ENCODE data around the gene HMG20B.
"Not testable (repeated sequence)": the region's sequence is repeated elsewhere in the genome, so short reads cannot be mapped to it uniquely, and the experiment has no call there.

HMG20B gene

DNA sequence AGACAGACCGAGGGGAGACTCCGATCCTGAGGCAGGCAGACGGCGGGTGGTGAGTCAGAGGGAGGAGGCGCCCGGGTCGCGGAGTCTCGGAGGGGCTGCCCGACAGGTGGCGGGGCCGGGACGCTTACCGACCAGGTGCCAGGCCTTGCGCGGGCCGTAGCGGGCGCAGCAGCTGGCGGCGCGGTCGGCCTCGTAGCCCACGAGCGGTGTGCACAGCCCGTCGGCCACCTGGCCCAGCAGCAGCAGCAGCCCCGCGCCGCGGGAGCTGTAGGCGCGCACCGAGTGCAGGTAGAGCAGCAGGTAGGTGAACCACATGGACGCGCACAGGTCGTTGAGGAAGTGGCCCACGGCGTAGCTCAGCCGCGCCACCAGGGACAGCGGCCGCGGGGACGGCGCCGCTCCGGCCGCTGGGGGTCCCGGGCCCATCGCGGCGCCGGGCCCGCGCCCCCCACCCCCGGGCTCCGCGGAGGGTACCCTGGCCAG is 15.7 kb upstream of the HMG20B start:
- DNase-seq: peak; percentile 56

DNA sequence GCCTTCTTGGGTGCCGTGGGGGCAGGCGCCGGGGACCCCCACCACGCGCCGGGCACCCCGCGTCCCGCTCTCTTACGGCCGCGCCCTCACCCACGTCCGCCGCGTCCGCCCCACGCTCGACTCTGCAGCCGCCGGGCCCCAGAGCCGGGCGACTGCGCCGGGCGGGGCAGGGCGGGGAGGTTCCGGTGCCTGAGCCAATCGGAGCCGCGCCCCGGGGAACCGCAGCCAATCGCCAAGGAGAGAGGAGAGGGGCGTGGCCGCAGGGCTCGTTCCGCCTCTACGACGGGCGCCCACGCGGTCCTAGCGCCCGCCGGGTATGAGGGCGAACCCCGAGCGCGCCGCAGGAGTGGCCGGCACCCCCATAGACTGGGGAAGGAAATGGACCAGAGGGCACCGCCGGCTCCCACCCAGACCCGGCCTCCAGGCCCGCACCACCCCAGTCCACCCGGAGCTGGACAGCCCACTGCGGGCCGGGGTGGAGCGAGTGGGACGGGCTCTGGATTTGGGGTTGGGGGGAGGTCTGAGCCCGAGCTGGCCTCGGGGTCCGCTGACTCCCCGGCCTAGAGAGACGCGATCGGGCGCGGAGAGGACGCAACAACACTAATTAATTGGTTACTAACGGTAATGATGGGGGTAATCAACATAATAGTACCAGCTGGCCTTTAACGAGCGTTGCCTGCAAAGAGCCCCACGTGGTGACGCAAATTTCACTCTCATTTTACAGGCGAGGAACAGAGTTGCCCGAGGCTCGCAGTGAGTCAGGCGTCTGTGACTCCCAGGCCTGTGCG is 15.1 kb upstream of the HMG20B start, which contains the start of gene MFSD12:
Gene MFSD12, minus strand, starts transcription at position 126 of the 788 bp plus-strand sequence. CDS start 183 bp downstream, outside the sequence.
- DNase-seq: peak; percentile 95

DNA sequence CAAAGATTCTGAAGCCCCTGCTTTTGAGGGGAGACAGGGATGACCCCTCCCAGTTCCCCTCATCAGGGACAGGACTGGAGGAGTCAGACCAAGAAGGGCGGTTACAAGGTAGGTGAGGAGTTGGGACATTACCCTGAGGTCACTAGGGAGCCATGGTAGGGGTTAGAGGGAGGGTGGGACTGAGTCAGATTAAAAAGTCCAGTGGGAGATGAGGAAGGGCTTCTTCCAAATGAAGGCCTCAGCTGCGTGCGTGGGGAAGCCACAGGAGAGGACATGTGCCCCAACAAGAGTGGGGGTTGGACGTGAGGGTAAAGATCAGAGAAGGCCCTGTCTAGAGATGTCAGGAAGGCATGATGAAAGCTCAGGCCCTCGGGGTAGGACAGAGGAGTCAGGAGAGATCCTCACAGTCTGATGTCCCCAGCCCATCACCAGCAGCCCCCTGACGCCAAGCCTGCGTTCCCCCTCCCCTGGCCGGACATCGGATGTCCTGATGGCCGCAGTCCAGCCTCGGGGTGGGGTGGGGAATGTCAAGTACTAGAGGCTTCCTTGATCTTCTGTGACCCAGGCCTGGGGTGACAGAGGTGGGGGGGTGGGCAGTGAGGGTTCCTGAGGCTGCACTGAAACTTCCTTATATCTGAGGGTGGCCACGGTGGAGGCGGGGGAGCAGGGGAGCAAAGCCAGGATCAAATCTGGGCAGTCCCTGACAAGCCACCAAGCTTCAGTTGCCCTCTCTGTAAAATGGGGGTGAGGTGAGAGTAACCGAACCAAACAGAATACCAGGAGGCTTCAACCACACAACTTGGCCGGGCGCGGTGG is 8.8 kb upstream of the HMG20B start:
- no peak for DNase-seq

DNA sequence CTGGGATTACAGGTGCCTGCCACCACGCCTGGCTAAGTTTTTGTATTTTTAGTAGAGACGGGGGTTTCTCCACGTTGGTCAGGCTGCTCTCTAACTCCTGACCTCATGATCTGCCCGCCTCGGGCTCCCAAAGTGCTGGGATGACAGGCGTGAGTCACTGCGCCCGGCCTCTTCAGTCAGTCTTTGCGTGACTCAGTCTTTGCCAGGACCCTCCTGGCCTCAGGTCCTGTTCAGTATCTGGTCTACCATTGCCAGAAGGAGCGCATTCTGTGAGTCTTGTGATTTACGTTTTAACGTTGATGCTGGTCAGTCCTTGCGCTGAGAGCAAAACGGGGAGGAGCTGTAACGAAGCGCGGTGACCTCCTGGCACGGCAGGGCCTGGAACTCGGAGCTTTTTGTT is 7.6 kb upstream of the HMG20B start:
- DNase-seq: no peak

DNA sequence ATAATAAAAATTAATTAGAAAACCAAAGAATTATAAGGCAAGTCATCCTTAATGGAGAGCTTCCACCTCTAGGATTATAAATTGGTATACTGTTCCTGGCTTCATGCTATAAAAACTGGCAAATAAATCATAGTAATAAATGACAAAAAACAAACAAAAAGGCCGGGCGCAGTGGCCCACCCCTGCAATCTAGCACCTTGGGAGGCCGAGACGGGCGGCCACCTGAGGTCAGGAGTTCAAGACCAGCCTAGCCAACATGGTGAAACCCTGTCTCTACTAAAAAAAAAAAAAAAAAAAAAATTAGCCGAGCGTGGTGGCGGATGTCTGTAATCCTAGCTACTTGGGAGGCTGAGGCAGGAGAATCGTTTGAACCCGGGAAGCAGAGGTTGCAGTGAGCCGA is 2.7 kb upstream of the HMG20B start:
- not testable (repeated sequence) for DNase-seq

DNA sequence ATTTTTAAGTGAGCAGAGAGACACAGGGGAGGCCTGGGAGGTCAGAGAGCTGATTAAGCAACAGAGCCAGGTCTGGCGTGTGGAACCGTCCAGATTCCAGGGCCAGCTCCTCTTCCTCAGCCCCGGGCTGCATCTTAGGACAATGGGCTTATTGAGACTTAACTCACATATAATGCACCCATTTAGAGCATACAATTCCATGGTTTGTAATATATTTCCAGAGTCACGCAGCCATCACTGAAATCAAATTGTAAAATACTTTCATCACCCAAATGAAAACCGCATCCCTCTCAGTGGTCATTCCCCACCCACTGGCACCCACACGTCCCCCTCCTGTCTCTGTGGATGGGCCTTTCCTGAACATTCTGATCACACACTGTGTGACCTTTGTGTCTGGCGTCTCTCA is 2.1 kb upstream of the HMG20B start:
- no peak for DNase-seq

DNA sequence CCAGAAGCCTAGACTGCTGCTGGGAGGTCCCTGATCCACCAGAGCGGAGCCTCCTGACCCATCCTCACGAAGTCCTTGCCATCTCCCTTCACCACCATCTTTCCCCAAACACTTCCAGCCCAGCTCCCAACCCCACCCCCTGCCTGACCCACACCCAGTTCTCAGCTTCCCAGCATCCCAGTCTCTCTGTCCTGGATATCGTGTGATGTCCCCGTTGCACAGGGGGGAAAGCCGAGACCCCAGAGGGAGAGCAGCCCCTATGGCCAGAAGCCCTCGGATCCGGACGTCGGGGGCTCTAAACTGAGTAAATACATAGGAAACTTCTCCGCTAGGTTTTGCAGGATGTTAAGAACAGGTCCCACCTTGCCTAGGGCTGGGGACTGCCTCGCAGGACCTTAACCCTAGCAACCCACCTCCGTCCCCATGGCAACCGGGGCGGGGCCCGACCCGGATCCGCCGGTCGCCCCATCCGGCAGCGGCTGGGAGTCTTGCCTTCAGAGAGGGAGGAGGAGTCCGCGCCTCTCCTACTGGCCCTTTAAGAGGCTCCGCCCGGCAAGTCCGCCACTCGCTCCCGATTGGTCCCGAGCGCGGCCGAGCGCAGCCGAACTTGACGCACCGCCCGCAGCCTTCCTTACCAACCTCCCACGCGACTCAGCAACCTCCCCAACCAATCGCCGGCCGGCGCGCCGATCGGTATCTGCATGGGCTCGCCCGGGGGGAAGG is 451 bp upstream of the HMG20B start:
- peak; percentile 99 for DNase-seq

DNA sequence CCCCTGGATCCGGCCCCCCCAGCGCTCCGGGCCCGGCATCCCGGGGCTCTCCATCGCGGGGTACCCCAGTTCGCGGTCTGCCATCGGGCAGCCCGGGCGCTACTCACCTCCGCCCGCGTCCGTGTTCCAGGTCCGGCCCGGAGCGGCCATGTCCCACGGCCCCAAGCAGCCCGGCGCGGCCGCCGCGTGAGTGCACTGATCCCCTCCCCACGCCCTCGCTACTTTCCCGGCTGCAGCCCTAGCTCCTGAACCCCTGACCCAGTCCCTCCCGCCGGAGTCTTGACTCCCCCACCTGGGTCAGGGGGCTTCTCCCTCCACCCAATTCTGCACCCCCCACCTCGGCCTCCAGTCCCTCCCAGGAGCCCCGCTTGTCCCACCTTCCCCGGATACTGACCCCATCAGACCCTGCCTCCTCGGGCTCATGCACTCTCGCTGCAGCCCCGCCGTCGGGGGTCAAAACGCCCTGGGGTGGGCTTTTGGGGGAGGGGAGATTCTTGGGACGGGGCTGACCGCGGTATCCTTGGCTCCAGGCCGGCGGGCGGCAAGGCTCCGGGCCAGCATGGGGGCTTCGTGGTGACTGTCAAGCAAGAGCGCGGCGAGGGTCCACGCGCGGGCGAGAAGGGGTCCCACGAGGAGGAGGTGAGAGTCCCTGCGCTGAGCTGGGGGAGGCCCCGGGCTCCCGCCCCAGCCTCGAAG is 566 bp downstream of the HMG20B start:
- no peak for DNase-seq

DNA sequence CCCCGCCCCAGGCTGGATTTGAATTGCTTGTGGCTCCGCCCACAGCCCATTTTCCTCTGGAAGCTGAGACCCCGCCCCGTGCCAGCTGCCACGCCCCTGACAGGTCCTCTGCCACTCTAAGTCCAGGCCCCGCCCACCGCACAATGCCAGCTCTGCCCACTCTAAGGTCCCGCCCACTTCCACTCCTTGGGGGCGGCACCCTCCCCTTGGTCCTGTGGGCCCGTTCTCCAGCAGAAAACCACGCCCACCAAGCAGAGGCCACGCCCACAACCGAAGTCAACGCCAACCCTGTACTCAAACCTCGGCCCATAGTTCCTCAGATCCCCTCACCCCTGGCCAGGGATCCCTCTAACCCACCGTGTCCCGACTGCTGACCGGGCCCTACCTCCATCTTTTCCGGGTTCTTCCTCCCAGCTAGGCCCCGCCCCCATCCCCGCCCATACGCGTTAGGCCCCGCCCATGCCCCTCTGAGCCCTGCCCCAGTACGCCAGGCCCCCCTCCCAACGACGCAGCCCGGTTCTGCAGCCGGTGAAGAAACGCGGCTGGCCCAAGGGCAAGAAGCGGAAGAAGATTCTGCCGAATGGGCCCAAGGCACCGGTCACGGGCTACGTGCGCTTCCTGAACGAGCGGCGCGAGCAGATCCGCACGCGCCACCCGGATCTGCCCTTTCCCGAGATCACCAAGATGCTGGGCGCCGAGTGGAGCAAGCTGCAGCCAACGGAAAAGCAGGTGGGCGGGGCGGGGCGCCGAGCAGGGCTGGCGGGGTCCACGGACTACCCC is 1.3 kb downstream of the HMG20B start:
- DNase-seq: peak; percentile 89

DNA sequence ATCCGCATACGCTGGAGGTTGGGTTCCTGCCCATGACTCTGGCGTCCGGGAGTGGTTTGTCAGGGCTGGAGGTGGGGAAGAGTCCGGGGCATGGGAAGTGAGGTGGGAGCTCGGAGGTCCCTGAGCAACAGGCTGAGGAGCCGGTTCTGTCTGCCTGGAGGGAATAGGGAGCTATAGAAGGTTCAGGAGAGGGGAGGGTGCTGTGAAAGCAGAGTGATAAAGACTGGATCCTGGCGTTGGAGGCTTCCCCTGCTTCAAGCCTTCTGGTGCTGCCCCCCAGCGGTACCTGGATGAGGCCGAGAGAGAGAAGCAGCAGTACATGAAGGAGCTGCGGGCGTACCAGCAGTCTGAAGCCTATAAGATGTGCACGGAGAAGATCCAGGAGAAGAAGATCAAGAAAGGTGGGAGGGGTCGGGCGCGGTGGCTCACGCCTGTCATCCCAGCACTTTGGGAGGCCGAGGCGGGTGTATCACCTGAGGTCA is 2.6 kb downstream of the HMG20B start:
- peak; percentile 25 for DNase-seq

DNA sequence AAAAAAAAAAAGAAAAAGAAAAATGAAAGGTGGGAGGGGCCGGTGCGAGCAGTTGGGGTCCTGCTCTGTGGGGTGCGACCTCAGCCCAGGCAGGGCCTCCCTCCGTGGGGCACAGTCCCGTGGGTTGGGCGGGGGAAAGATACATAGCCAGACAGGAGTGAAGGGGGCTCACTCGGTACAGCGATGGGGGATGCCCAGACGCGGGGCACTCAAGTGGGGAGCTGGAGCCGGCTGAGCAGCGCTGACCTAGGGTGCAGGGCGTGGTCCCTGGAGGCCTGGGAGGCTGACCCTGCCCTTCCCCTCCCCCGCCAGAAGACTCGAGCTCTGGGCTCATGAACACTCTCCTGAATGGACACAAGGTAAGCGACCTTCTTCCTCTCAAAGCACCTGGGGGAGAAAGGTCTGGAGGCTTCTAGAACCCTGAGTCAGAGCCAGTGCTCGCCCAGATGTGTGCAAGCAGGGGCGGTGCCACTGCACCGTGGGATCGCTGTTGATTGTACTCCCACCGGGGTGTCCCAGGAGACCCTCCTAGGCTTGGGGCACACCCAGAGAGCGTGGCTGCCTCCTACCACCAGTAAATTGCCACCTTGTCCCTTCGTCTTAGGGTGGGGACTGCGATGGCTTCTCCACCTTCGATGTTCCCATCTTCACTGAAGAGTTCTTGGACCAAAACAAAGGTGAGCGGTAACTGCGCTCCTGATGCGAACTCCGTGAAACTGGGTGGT is 3.4 kb downstream of the HMG20B start:
- DNase-seq: no peak

DNA sequence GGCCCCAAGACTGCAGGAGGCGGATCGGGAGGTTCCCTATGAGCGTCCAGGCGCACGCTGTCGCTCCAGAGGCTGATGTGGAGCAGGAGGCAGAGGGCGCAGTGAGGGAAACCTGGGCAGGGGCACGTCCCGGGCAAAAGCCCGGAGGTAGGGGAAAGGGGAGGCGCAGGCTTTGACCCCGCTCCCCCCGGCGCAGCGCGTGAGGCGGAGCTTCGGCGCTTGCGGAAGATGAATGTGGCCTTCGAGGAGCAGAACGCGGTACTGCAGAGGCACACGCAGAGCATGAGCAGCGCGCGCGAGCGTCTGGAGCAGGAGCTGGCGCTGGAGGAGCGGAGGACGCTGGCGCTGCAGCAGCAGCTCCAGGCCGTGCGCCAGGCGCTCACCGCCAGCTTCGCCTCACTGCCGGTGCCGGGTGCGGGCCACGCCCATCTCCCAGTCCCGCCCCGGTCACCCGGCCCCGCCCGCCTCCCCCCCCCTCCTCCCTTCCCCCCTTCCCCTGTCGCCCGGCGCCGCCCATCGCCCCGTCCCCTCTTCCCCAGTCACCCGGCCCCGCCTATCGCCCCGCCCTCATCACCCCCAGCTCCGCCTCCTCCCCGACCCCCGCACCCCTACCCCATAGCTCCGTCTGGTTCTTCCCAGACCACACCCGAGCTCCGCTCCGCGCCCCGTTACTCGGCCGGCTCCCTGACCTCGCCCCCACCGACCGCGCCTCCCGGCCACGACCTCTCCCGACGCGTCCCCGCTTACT is 4.1 kb downstream of the HMG20B start:
- DNase-seq: no peak

DNA sequence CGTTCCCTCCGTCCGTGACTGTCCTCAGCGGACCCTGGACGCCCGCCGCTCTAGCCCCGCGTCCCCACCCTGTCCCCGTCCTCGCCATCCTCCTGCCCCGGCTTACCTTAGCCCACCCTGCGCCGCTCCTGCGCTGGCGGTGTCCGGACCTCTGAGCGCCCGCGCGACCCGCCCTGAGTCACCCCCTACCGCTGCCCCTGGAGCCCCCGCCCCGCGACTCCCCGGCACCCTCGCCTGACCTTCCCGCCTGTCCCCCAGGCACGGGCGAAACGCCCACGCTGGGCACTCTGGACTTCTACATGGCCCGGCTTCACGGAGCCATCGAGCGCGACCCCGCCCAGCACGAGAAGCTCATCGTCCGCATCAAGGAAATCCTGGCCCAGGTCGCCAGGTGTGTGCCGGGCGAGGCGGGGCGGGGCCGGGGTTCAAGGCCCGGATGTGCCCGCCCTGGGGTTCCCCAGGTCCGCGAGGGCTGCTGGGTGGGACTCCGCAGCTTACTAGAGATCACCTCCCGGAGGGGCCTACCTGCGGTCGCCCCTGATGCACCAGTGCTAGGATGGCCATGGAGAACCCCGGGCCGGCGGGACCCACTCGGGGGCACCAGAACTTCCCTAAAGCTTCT is 5.1 kb downstream of the HMG20B start:
- no peak for DNase-seq

DNA sequence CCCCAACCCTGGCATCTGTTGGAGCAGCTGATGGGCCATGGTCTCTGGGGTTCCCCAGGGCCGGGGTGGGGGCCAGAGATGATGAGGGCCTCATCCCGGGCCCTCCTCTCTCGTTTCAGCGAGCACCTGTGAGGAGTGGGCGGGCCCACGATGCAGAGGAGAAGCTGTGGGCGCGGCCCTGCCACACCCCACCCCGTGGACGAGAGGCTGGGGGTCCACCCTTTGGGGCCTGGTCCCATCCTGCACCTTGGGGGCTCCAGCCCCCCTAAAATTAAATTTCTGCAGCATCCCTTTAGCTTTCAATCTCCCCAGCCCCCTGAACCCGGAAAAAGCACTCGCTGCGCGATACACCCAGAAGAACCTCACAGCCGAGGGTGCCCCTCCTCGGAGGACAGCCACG is 5.6 kb downstream of the HMG20B start:
- no peak for DNase-seq

DNA sequence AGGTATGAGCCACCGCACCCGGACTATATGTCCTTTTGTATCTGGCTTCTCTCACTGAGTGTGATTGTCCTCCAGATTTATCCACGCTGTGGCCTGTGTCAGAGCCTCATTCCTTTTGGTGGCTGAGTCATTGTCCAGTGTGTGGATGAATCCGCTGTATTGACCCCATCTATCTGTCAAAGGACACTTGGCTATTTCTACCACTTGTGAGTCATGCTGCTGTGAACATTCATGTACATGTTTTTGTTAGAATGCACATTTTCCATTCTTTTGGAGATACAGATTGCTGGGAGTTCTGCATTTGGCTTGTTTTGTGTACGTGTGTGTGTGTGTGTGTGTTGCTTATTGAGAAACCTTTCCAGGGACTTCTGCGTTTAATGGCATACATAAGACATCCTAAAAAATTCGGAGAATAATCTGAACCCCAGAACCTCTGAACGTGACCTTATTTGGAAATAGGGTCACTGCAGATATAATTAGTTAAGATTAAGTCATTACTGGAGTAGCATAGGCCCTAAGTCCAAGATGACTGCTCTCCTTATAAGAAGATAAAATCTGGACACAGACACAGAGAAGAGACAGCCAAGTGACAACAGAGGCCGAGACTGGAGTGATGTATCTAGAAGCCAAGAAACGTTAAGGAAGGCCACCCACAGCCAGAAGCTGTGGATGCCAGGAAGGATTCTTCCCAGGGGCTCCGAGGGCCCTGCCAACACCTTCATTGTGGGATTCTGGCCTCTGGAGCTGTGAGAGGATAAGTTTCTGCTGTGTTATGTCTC is 7.6 kb downstream of the HMG20B start:
- DNase-seq: no peak

DNA sequence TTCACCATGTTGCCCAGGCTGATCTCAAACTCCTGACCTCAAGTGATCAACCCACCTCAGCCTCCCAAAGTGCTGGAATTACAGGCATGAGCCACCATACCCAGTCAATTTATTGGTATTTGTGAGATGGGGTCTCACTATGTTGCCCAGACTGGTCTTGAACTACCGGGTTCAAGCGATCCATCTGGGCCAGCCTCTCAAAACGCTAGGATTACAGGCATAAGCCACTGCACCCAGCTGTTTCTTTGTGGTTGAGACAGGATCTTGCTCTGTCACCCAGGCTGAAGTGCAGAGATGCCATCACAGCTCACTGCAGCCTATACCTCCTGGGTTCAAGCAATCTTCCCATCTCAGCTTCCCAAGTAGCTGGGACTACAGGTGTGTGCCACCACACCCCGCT is 9.0 kb downstream of the HMG20B start:
- DNase-seq: not testable (repeated sequence)

DNA sequence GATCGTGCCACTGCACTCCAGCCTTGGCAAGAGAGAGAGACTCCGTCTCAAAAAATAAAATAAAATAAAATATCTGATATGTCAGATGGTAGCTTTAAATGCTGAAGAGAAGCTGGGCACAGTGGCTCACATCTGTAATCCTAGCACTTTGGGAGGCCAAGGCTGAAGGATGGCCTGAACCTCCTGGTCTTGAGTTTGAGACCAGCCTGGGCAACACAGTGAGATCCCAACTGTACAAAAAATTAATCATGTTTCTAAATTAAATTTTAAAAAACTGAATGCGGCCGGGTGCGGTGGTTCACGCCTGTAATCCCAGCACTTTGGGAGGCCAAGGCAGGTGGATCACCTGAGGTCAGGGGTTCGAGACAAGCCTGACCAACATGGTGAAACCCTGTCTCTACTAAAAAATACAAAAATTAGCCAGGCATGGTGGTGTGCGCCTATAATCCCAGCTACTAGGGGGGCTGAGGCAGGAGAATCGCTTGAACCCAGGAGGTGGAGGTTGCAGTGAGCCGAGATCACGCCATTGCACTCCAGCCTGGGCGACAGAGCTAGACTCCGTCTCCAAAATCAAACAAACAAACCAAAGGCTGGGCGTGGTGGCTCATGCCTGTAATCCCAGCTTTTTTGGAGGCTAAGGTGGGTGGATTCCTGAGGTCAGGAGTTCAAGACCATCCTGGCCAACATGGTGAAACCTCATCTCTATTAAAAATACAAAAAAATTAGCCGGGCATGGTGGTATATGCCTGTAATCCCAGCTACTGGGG is 11.5 kb downstream of the HMG20B start:
- not testable (repeated sequence) for DNase-seq

Data from CD4-positive, alpha-beta T cell treated with Interleukin-17A for 1 hour (primary cell).